ENCODE measurements around the gene ZNF839.

DNA sequence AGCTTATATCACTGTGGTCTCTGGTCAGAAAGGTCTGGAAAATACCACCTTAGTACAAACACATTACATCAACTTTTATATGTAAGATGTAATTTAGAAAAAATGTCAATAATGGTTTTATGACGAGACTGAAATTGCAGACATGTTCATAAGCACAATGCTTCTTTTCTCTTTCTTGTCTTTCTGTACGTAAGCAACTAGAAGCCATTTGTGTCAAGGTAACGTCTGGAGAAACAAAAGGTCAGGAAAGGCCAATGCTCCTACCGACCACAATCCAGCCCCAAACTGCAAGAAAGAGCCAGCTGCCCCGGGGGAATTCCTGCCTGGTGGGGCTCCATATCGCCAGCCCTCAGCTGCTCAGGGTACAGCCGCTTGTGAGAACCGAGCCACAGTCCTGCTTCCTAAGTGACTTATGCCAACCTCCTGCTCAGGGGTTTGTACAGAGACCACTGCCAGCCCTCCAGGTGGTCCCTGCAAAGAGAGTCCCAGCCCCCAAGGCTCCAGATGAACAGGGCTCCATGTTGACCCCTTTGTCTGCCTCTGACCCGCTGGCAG lies 6.3 kb downstream of the ZNF839 start:
- no peak for TF ChIP-seq EZH2 (IDR thresholded peaks at IDR 0.05; ENCODE audit: borderline replicate concordance)
- no peak for TF ChIP-seq CTCF (IDR thresholded peaks at IDR 0.05; ENCODE audit: poor library complexity)
